ENCODE data around the gene PRCC.

PRCC gene

GRCh38 chr1:156828400-156829124 lies 61.2 kb downstream of the PRCC start:
- Histone ChIP-seq H3K4me3 (ENCODE audit: low read depth, low read length, poor library complexity, severe bottlenecking) (no peak overlapping the region), H3K9ac (ENCODE audit: low read length) (no peak overlapping the region), H3K27me3 (ENCODE audit: insufficient read depth, low read length) (no peaks in the 10 kb centered on the region), H3K4me1 (ENCODE audit: insufficient read depth, low read length, severe bottlenecking) (no peaks in the 10 kb centered on the region), H4K20me1 (ENCODE audit: insufficient read depth, low read length) (no peaks in the 10 kb centered on the region), H3K27ac (ENCODE audit: low read depth, low read length, poor library complexity, severe bottlenecking) (no peak overlapping the region), H3K36me3 (ENCODE audit: insufficient read depth, low read length) (no peaks in the 10 kb centered on the region), H3K79me2 (ENCODE audit: insufficient read depth, low read length) (no peaks in the 10 kb centered on the region), H3K9me2 (ENCODE audit: low read depth, low read length) (no peaks in the 10 kb centered on the region), H3F3A (ENCODE audit: insufficient read depth, low read length) (no peaks in the 10 kb centered on the region), H3K9me3 (ENCODE audit: low read length) (no peaks in the 10 kb centered on the region), H3K4me2 (ENCODE audit: low read length) (no peak overlapping the region), H2AFZ (ENCODE audit: low read length) (no peak overlapping the region)
- TF ChIP-seq, protein P1, sequence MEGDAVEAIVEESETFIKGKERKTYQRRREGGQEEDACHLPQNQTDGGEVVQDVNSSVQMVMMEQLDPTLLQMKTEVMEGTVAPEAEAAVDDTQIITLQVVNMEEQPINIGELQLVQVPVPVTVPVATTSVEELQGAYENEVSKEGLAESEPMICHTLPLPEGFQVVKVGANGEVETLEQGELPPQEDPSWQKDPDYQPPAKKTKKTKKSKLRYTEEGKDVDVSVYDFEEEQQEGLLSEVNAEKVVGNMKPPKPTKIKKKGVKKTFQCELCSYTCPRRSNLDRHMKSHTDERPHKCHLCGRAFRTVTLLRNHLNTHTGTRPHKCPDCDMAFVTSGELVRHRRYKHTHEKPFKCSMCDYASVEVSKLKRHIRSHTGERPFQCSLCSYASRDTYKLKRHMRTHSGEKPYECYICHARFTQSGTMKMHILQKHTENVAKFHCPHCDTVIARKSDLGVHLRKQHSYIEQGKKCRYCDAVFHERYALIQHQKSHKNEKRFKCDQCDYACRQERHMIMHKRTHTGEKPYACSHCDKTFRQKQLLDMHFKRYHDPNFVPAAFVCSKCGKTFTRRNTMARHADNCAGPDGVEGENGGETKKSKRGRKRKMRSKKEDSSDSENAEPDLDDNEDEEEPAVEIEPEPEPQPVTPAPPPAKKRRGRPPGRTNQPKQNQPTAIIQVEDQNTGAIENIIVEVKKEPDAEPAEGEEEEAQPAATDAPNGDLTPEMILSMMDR (IDR thresholded peaks at IDR 0.05; ENCODE audit: low read length) = no peak
- TF ChIP-seq EZH2 (IDR thresholded peaks at IDR 0.05; ENCODE audit: borderline replicate concordance, low read length) = no peak

GRCh38 chr1:156832434-156832833 lies 65.1 kb downstream of the PRCC start:
- TF ChIP-seq, protein P1 (IDR thresholded peaks at IDR 0.05; ENCODE audit: low read length) = no peak
- no peak for TF ChIP-seq EZH2 (IDR thresholded peaks at IDR 0.05; ENCODE audit: borderline replicate concordance, low read length)
- peaks cover 5% of the 10 kb centered on the region; the same call in 1 of the 2 replicates for H3K27me3 ChIP-seq (ENCODE audit: insufficient read depth, low read length)

DNA sequence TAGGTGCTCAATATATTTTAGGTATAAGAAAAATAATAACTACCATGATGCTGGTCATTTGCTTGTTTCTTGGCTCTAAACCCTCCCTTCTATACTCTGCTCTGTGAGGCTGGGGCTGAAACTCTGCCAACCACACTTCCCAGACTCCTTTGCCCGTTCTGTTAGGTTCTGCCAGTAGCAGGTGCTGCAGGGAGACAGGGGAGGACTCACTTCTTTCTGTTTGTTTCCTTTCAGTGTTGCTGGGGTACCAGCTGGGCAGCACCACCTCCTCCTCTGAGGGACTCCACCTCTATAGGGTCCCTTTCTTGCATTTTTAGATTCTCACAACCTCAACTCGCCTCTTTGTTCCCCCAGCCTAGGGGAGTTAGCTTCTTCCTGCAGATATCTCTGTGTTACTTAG lies 66.3 kb downstream of the PRCC start:
- no peaks in the 10 kb centered on the region for H3K79me2 ChIP-seq (ENCODE audit: insufficient read depth, low read length)
- no peak overlapping the region for H3K4me2 ChIP-seq (ENCODE audit: low read length)
- H3K27ac ChIP-seq (ENCODE audit: low read depth, low read length, poor library complexity, severe bottlenecking) = no peak overlapping the region
- no peaks in the 10 kb centered on the region for H3K4me1 ChIP-seq (ENCODE audit: insufficient read depth, low read length, severe bottlenecking)
- no peaks in the 10 kb centered on the region for H3K9me2 ChIP-seq (ENCODE audit: low read depth, low read length)
- H3K4me3 ChIP-seq (ENCODE audit: low read depth, low read length, poor library complexity, severe bottlenecking) = no peak overlapping the region
- no peak overlapping the region for H2AFZ ChIP-seq (ENCODE audit: low read length)
- no peaks in the 10 kb centered on the region for H4K20me1 ChIP-seq (ENCODE audit: insufficient read depth, low read length)
- TF ChIP-seq, protein P1 (IDR thresholded peaks at IDR 0.05; ENCODE audit: low read length) = no peak
- no peak for TF ChIP-seq EZH2 (IDR thresholded peaks at IDR 0.05; ENCODE audit: borderline replicate concordance, low read length)
- H3K9ac ChIP-seq (ENCODE audit: low read length) = no peak overlapping the region
- H3K36me3 ChIP-seq (ENCODE audit: insufficient read depth, low read length) = no peaks in the 10 kb centered on the region
- peaks cover 5% of the 10 kb centered on the region; the same call in 1 of the 2 replicates for H3K27me3 ChIP-seq (ENCODE audit: insufficient read depth, low read length)
- no peaks in the 10 kb centered on the region for H3F3A ChIP-seq (ENCODE audit: insufficient read depth, low read length)
- no peaks in the 10 kb centered on the region for H3K9me3 ChIP-seq (ENCODE audit: low read length)

More at GRCh38 chr1:156832434-156832833, 65.1 kb downstream of the PRCC start:
- Histone ChIP-seq H3K9ac (ENCODE audit: low read length) (no peak overlapping the region), H3K9me3 (ENCODE audit: low read length) (no peaks in the 10 kb centered on the region), H3K27ac (ENCODE audit: low read depth, low read length, poor library complexity, severe bottlenecking) (no peak overlapping the region), H3K4me1 (ENCODE audit: insufficient read depth, low read length, severe bottlenecking) (no peaks in the 10 kb centered on the region), H3K4me3 (ENCODE audit: low read depth, low read length, poor library complexity, severe bottlenecking) (no peak overlapping the region), H2AFZ (ENCODE audit: low read length) (no peak overlapping the region), H3K4me2 (ENCODE audit: low read length) (no peak overlapping the region), H3K9me2 (ENCODE audit: low read depth, low read length) (no peaks in the 10 kb centered on the region), H3K36me3 (ENCODE audit: insufficient read depth, low read length) (no peaks in the 10 kb centered on the region), H3K79me2 (ENCODE audit: insufficient read depth, low read length) (no peaks in the 10 kb centered on the region), H3F3A (ENCODE audit: insufficient read depth, low read length) (no peaks in the 10 kb centered on the region), H4K20me1 (ENCODE audit: insufficient read depth, low read length) (no peaks in the 10 kb centered on the region)
